CD4-positive, alpha-beta T cell treated with Interleukin-15 for 1 hour (primary cell): ENCODE results near the gene ADAMTS19.
"Not testable (repeated sequence)": the region's sequence is repeated elsewhere in the genome, so short reads cannot be mapped to it uniquely, and the experiment has no call there.

ENCODE experiments used
- DNase-seq: peaks from one replicate; pipeline ENCODE4 v3.0.0-alpha.2; 2020

Gene ADAMTS19

GRCh38 chr5:129459777-129460671 lies at the start of gene ADAMTS19:
Gene ADAMTS19 (plus strand): TSS chr5:129460298. CDS start chr5:129460392, 94 bp downstream.
- no peak for DNase-seq

GRCh38 chr5:129410488-129410887 lies 49.6 kb upstream of the ADAMTS19 start:
- no peak for DNase-seq

- DNase-seq: no peak
Observed at GRCh38 chr5:129412721-129413120, 47.4 kb upstream of the ADAMTS19 start.

- no peak for DNase-seq
Observed at GRCh38 chr5:129413570-129413969, 46.5 kb upstream of the ADAMTS19 start.

GRCh38 chr5:129419292-129419691 lies 40.8 kb upstream of the ADAMTS19 start:
- DNase-seq: no peak

GRCh38 chr5:129425031-129425430 lies 35.1 kb upstream of the ADAMTS19 start:
- no peak for DNase-seq

- no peak for DNase-seq
Observed at GRCh38 chr5:129426071-129426470, 34.0 kb upstream of the ADAMTS19 start.

- DNase-seq: not testable (repeated sequence)
Observed at GRCh38 chr5:129428636-129429035, 31.5 kb upstream of the ADAMTS19 start.

- DNase-seq: no peak
Observed at GRCh38 chr5:129431406-129431805, 28.7 kb upstream of the ADAMTS19 start.

- no peak for DNase-seq
Observed at GRCh38 chr5:129438322-129438721, 21.8 kb upstream of the ADAMTS19 start.

GRCh38 chr5:129440424-129440823 lies 19.7 kb upstream of the ADAMTS19 start:
- DNase-seq: no peak

- DNase-seq: no peak
Observed at GRCh38 chr5:129441096-129441495, 19.0 kb upstream of the ADAMTS19 start.

- DNase-seq: no peak
Observed at GRCh38 chr5:129445379-129445778, 14.7 kb upstream of the ADAMTS19 start.

GRCh38 chr5:129447968-129448367 lies 12.1 kb upstream of the ADAMTS19 start:
- DNase-seq: no peak

- DNase-seq: no peak
Observed at GRCh38 chr5:129448654-129449053, 11.4 kb upstream of the ADAMTS19 start.

- DNase-seq: no peak
Observed at GRCh38 chr5:129454461-129454860, 5.6 kb upstream of the ADAMTS19 start.

- DNase-seq: no peak
Observed at GRCh38 chr5:129459450-129459776, 685 bp upstream of the ADAMTS19 start.

- no peak for DNase-seq
Observed at GRCh38 chr5:129460672-129460935, 506 bp downstream of the ADAMTS19 start.

- no peak for DNase-seq
Observed at GRCh38 chr5:129460936-129461710, 1.0 kb downstream of the ADAMTS19 start.

- no peak for DNase-seq
Observed at GRCh38 chr5:129461711-129462332, 1.7 kb downstream of the ADAMTS19 start.

- no peak for DNase-seq
Observed at GRCh38 chr5:129465776-129466344, 5.8 kb downstream of the ADAMTS19 start.

- no peak for DNase-seq
Observed at GRCh38 chr5:129474544-129474943, 14.4 kb downstream of the ADAMTS19 start.

- no peak for DNase-seq
Observed at GRCh38 chr5:129476751-129477150, 16.7 kb downstream of the ADAMTS19 start.

GRCh38 chr5:129477532-129477931 lies 17.4 kb downstream of the ADAMTS19 start:
- no peak for DNase-seq
